Measurements from ENCODE around the gene ANK3. TPM values are rescaled to one million over a fixed set of nuclear protein-coding genes. Genes with fewer than 3 reads are reported as not detected.

Gene ANK3
- total and polyA plus RNA-seq, 2 experiments from 2014 or later, result 46.5 to 85.2 TPM

DNA sequence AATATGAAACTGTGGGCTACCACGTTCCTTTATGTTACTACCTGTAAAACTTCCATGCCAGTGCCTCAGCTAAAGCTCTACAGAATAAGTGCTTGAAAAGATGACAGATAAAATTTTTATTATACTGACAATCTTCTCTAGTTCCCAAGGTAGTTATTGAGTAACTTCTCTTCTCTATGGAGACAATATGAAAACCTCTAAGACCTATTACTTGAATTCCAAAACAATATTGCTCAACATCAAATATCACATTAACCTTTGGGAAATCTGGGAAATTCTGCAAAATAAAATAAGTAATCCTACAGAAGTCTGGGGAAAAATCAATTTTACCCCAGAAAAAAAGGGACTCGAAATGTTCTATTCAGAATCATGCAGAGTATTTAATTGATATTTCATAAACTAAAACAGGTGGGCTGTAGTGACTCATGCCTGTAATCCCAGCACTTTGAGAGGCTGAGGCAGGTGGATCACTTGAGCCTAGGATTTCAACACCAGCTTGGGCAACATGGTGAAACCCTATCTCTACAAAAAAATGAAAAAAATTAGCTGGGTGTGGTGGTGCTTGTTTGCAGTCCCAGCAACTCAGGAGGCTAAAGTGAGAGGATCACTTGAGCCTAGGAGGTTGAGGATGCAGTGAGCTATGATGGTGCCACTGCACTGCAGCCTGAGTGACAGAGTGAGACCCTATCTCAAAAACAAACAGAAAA is 23.8 kb upstream of the ANK3 start:
- Histone ChIP-seq H3K36me3 (ENCODE audit: insufficient read depth) (no peaks in the 10 kb centered on the region), H3K27ac (ENCODE audit: low read depth) (no peak overlapping the region), H4K20me1 (replicated peaks; ENCODE audit: insufficient read depth) (0 out of 2 replicates have a peak, but pooled peaks cover 3% of the 10 kb centered on the region), H3K79me2 (replicated peaks; ENCODE audit: insufficient read depth) (no peaks in the 10 kb centered on the region), H3K4me1 (ENCODE audit: insufficient read depth) (no peaks in the 10 kb centered on the region), H2AFZ (no peak overlapping the region), H3F3A (replicated peaks; ENCODE audit: low read depth) (no peaks in the 10 kb centered on the region), H3K4me2 (no peak overlapping the region), H3K9me2 (ENCODE audit: insufficient read depth) (no peaks in the 10 kb centered on the region), H3K4me3 (no peak overlapping the region), H3K27me3 (ENCODE audit: insufficient read depth) (peaks cover 13% of the 10 kb centered on the region)
- H3K4me1 Mint-ChIP-seq, result peaks cover 9% of the 10 kb centered on the region; the same call in 2 of the 3 replicates
- no peaks in the 10 kb centered on the region for H3K36me3 Mint-ChIP-seq (ENCODE audit: low read depth)
- H3K27me3 Mint-ChIP-seq (ENCODE audit: insufficient read depth, low read depth, poor library complexity), result peaks cover 11% of the 10 kb centered on the region
- no peak overlapping the region for H3K4me3 Mint-ChIP-seq
- DNase-seq (ENCODE audit: low spot score) (no peak), ATAC-seq (no peak)
- TF ChIP-seq, protein P1, sequence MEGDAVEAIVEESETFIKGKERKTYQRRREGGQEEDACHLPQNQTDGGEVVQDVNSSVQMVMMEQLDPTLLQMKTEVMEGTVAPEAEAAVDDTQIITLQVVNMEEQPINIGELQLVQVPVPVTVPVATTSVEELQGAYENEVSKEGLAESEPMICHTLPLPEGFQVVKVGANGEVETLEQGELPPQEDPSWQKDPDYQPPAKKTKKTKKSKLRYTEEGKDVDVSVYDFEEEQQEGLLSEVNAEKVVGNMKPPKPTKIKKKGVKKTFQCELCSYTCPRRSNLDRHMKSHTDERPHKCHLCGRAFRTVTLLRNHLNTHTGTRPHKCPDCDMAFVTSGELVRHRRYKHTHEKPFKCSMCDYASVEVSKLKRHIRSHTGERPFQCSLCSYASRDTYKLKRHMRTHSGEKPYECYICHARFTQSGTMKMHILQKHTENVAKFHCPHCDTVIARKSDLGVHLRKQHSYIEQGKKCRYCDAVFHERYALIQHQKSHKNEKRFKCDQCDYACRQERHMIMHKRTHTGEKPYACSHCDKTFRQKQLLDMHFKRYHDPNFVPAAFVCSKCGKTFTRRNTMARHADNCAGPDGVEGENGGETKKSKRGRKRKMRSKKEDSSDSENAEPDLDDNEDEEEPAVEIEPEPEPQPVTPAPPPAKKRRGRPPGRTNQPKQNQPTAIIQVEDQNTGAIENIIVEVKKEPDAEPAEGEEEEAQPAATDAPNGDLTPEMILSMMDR (conservative IDR thresholded peaks at IDR 0.05; ENCODE audit: low read depth in 2 of 2), result no peak
- TF ChIP-seq ZNF114 (CRISPR knock-in tag; IDR thresholded peaks at IDR 0.05) (no peak), EZH2 (IDR thresholded peaks at IDR 0.05; ENCODE audit: low read depth, unreplicated experiment) (no peak), STAT1 (IDR thresholded peaks at IDR 0.05; ENCODE audit: unreplicated experiment) (no peak), JUNB (IDR thresholded peaks at IDR 0.05; ENCODE audit: unreplicated experiment) (no peak), ZNF331 (CRISPR knock-in tag; IDR thresholded peaks at IDR 0.05; ENCODE audit: low read depth) (no peak), CREB1 (CRISPR knock-in tag; IDR thresholded peaks at IDR 0.05; ENCODE audit: low read depth) (no peak)
- H3K27ac Mint-ChIP-seq, result no peak overlapping the region
- H3K9me3 Mint-ChIP-seq, result no peaks in the 10 kb centered on the region

DNA sequence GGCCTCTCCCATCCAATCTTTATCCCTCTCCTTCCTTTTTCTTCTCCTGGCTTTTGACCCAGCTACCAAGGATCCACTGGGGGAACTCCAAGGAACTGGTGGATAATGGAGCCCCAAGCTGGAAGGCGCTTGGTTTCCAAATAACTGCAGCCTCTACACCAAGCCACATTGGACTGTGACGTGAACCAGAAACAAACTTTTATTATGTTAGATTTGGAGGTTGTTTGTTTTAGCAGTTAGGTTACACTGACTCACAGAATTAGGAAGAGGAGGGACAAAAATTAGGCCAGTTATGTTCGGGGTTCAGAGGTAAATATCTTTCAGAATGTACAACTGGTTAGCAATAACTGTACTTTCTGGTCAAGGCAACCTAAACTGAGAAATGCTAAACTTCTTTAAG is 21.3 kb upstream of the ANK3 start:
- H3K4me3 Mint-ChIP-seq, result no peak overlapping the region
- no peak overlapping the region for H3K4me2 ChIP-seq
- ATAC-seq, result no peak
- H3K9me2 ChIP-seq (ENCODE audit: insufficient read depth), result no peaks in the 10 kb centered on the region
- no peak overlapping the region for H3K27ac ChIP-seq (ENCODE audit: low read depth)
- 0 out of 2 replicates have a peak, but pooled peaks cover 3% of the 10 kb centered on the region for H4K20me1 ChIP-seq (replicated peaks; ENCODE audit: insufficient read depth)
- TF ChIP-seq, protein P2, sequence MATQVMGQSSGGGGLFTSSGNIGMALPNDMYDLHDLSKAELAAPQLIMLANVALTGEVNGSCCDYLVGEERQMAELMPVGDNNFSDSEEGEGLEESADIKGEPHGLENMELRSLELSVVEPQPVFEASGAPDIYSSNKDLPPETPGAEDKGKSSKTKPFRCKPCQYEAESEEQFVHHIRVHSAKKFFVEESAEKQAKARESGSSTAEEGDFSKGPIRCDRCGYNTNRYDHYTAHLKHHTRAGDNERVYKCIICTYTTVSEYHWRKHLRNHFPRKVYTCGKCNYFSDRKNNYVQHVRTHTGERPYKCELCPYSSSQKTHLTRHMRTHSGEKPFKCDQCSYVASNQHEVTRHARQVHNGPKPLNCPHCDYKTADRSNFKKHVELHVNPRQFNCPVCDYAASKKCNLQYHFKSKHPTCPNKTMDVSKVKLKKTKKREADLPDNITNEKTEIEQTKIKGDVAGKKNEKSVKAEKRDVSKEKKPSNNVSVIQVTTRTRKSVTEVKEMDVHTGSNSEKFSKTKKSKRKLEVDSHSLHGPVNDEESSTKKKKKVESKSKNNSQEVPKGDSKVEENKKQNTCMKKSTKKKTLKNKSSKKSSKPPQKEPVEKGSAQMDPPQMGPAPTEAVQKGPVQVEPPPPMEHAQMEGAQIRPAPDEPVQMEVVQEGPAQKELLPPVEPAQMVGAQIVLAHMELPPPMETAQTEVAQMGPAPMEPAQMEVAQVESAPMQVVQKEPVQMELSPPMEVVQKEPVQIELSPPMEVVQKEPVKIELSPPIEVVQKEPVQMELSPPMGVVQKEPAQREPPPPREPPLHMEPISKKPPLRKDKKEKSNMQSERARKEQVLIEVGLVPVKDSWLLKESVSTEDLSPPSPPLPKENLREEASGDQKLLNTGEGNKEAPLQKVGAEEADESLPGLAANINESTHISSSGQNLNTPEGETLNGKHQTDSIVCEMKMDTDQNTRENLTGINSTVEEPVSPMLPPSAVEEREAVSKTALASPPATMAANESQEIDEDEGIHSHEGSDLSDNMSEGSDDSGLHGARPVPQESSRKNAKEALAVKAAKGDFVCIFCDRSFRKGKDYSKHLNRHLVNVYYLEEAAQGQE (IDR thresholded peaks at IDR 0.05; ENCODE audit: unreplicated experiment), result no peak
- no peak for TF ChIP-seq ZNF114 (CRISPR knock-in tag; IDR thresholded peaks at IDR 0.05)
- H3K36me3 Mint-ChIP-seq (ENCODE audit: low read depth), result no peaks in the 10 kb centered on the region
- no peak overlapping the region for H3K4me3 ChIP-seq
- H3K36me3 ChIP-seq (ENCODE audit: insufficient read depth), result no peaks in the 10 kb centered on the region
- no peaks in the 10 kb centered on the region for H3F3A ChIP-seq (replicated peaks; ENCODE audit: low read depth)
- H3K27ac Mint-ChIP-seq, result no peak overlapping the region
- DNase-seq (ENCODE audit: low spot score), result no peak
- H3K4me1 ChIP-seq (ENCODE audit: insufficient read depth), result no peaks in the 10 kb centered on the region
- no peaks in the 10 kb centered on the region for H3K27me3 ChIP-seq (ENCODE audit: insufficient read depth)
- peaks cover 3% of the 10 kb centered on the region for H3K27me3 Mint-ChIP-seq (ENCODE audit: insufficient read depth, low read depth, poor library complexity)
- no peak overlapping the region for H2AFZ ChIP-seq
- H3K9me3 Mint-ChIP-seq, result no peaks in the 10 kb centered on the region
- H3K79me2 ChIP-seq (replicated peaks; ENCODE audit: insufficient read depth), result no peaks in the 10 kb centered on the region
- H3K4me1 Mint-ChIP-seq, result peaks cover 12% of the 10 kb centered on the region; the same call in 2 of the 3 replicates

All from GM23338 (cell line).